ENCODE measurements around the gene KLHL8. TPM values are rescaled to one million over a fixed set of nuclear protein-coding genes. Genes with fewer than 3 reads are reported as not detected.

Gene KLHL8
- polyA plus RNA-seq, 1 donor from 2014 or later: 15.0 TPM

Other genes with a start within 250 kb of the KLHL8 start
- not detected in 2 replicates for gene HSD17B13, start 102.3 kb upstream of the KLHL8 start, polyA plus RNA-seq
- gene HSD17B11, start 170.6 kb upstream of the KLHL8 start, polyA plus RNA-seq: 2.2 and 3.4 TPM in 2 replicates
- 22.4 and 25.5 TPM in 2 replicates for gene NUDT9, start 202.0 kb upstream of the KLHL8 start, polyA plus RNA-seq

Measured in neural cell (in vitro differentiated cells).